Measurements from ENCODE around the gene KDM6B. TPM values are rescaled to one million over a fixed set of nuclear protein-coding genes. Genes with fewer than 3 reads are reported as not detected.

Gene KDM6B
- total and polyA plus RNA-seq, 9 of the 15 experiments (the other 6 are each of a cell fraction or from before 2014, with no cell fraction given), result 0.01 to 22.9 (median 2.2) TPM

DNA sequence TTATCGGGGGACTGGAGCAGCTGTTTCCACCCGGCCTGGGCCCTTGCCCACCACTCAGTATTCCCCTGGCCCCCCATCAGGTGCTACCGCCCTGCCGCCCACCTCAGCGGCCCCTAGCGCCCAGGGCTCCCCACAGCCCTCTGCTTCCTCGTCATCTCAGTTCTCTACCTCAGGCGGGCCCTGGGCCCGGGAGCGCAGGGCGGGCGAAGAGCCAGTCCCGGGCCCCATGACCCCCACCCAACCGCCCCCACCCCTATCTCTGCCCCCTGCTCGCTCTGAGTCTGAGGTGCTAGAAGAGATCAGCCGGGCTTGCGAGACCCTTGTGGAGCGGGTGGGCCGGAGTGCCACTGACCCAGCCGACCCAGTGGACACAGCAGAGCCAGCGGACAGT is 14.7 kb downstream of the KDM6B start (continued):
- TF ChIP-seq, protein P1, sequence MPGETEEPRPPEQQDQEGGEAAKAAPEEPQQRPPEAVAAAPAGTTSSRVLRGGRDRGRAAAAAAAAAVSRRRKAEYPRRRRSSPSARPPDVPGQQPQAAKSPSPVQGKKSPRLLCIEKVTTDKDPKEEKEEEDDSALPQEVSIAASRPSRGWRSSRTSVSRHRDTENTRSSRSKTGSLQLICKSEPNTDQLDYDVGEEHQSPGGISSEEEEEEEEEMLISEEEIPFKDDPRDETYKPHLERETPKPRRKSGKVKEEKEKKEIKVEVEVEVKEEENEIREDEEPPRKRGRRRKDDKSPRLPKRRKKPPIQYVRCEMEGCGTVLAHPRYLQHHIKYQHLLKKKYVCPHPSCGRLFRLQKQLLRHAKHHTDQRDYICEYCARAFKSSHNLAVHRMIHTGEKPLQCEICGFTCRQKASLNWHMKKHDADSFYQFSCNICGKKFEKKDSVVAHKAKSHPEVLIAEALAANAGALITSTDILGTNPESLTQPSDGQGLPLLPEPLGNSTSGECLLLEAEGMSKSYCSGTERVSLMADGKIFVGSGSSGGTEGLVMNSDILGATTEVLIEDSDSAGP (CRISPR knock-in tag; IDR thresholded peaks at IDR 0.05), result no peak
- TF ChIP-seq MBD2 (IDR thresholded peaks at IDR 0.05; ENCODE audit: borderline replicate concordance, low read depth), result no peak
- TF ChIP-seq KLF10 (CRISPR knock-in tag; IDR thresholded peaks at IDR 0.05), result no peak
- no peak for TF ChIP-seq DNMT1 (IDR thresholded peaks at IDR 0.05)
- TF ChIP-seq EGR1 (conservative IDR thresholded peaks at IDR 0.05), result no peak
- no peak for TF ChIP-seq TCF7 (IDR thresholded peaks at IDR 0.05; ENCODE audit: borderline replicate concordance)
- no peak for TF ChIP-seq BRD4 (IDR thresholded peaks at IDR 0.05)
- TF ChIP-seq THRAP3 (IDR thresholded peaks at IDR 0.05; ENCODE audit: borderline replicate concordance), result no peak
- no peak for TF ChIP-seq CCNT2 (IDR thresholded peaks at IDR 0.05; ENCODE audit: borderline replicate concordance, extremely low read depth, insufficient read length, low read depth, low read length)
- TF ChIP-seq, protein P2, sequence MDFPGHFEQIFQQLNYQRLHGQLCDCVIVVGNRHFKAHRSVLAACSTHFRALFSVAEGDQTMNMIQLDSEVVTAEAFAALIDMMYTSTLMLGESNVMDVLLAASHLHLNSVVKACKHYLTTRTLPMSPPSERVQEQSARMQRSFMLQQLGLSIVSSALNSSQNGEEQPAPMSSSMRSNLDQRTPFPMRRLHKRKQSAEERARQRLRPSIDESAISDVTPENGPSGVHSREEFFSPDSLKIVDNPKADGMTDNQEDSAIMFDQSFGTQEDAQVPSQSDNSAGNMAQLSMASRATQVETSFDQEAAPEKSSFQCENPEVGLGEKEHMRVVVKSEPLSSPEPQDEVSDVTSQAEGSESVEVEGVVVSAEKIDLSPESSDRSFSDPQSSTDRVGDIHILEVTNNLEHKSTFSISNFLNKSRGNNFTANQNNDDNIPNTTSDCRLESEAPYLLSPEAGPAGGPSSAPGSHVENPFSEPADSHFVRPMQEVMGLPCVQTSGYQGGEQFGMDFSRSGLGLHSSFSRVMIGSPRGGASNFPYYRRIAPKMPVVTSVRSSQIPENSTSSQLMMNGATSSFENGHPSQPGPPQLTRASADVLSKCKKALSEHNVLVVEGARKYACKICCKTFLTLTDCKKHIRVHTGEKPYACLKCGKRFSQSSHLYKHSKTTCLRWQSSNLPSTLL (IDR thresholded peaks at IDR 0.05), result no peak

Data from K562 (cell line).